AG10803 (cell line): ENCODE measurements around the gene KCNH2.

Experiments used
- DNase-seq: peaks from one replicate; pipeline ENCODE4 v3.0.0; 2010; ENCODE audit warnings: low read depth
- H3K4me3 ChIP-seq: 2 replicates; pipeline ENCODE4 v1.5.1; 2011; ENCODE audit warnings: mild to moderate bottlenecking, low read length, control low read depth
- CTCF ChIP-seq: conservative IDR thresholded peaks from 2 replicates; pipeline ENCODE4 v1.5.1; 2011; ENCODE audit warnings: mild to moderate bottlenecking, low read length, control low read depth, inconsistent platforms

Gene KCNH2

GRCh38 chr7:150908173-150908572, 69.9 kb downstream of the KCNH2 start:
- TF ChIP-seq CTCF = no peak
- H3K4me3 ChIP-seq = no peak overlapping the region
- no peak for DNase-seq

GRCh38 chr7:150904011-150904909, 73.9 kb downstream of the KCNH2 start:
- H3K4me3 ChIP-seq = no peak overlapping the region
- no peak for TF ChIP-seq CTCF
- no peak for DNase-seq

GRCh38 chr7:150903606-150904005, 74.5 kb downstream of the KCNH2 start:
- TF ChIP-seq CTCF = no peak

GRCh38 chr7:150902078-150903033, 75.8 kb downstream of the KCNH2 start:
- no peak for DNase-seq
- no peak for TF ChIP-seq CTCF
- no peak overlapping the region for H3K4me3 ChIP-seq

More at GRCh38 chr7:150903606-150904005, 74.5 kb downstream of the KCNH2 start:
- H3K4me3 ChIP-seq = no peak overlapping the region
- peak; percentile 47 for DNase-seq

GRCh38 chr7:150901160-150902035, 76.7 kb downstream of the KCNH2 start:
- no peak overlapping the region for H3K4me3 ChIP-seq
- TF ChIP-seq CTCF = no peak
- no peak for DNase-seq

- TF ChIP-seq CTCF = no peak
- H3K4me3 ChIP-seq = no peak overlapping the region
- no peak for DNase-seq
Measured at GRCh38 chr7:150900675-150901074, 77.4 kb downstream of the KCNH2 start.
